Esophagus squamous epithelium (tissue), 5 donors: ENCODE measurements around the gene BBS5. TPM values are rescaled to one million over a fixed set of nuclear protein-coding genes. Genes with fewer than 3 reads are reported as not detected.

ENCODE experiments used
- DNase-seq: peaks from one replicate; lab custom pipeline; 2025; lab: John Stamatoyannopoulos, UW
- H3K27ac ChIP-seq, 4 donors: fragments of 200-600 bp; sonication (generic); one replicate each; pipeline ENCODE4 v1.5.1; 2016 to 2019; ENCODE audit warnings: mild to moderate bottlenecking in 1 of 4
- H3K27me3 ChIP-seq, 4 donors: fragments of 200-600 bp; sonication (generic); 1 replicate in 3 of 4; 2 replicates in 1 of 4; pipeline versions ENCODE4 v1.5.1 to v1.6.0; 2017 to 2021; ENCODE audit warnings: antibody characterized with exemption in 1 of 4
- H3K36me3 ChIP-seq, 3 donors: fragments of 200-600 bp; sonication (generic); one replicate each; pipeline ENCODE4 v1.5.1; 2016 to 2019
- H3K4me1 ChIP-seq, 3 donors: fragments of 200-600 bp; sonication (generic); one replicate each; pipeline ENCODE4 v1.5.1; 2017 to 2019
- H3K4me3 ChIP-seq, 4 donors: fragments of 200-600 bp; sonication (generic); 1 replicate in 3 of 4; 2 replicates in 1 of 4; pipeline ENCODE4 v1.5.1; 2016 to 2019; ENCODE audit warnings: mild to moderate bottlenecking in 2 of 4, moderate library complexity in 1 of 4
- H3K9me3 ChIP-seq, 3 donors: fragments of 200-600 bp; sonication (generic); one replicate each; pipeline ENCODE4 v1.5.1; 2016 to 2019
- POLR2A ChIP-seq, 4 donors: fragments of 450-650 bp; IDR thresholded peaks; one replicate each; pipeline ENCODE4 v1.6.1; 2017; ENCODE audit warnings: antibody characterized with exemption in 4 of 4, mild to moderate bottlenecking in 4 of 4, moderate library complexity in 3 of 4
- WGBS, 2 donors: methylation state at CpG; one replicate each; pipeline ENCODE4 v1.1.5; 2018; 5-methylcytosine and 5-hydroxymethylcytosine counted together
- intact Hi-C: fragments of 100-400 bp; cut with DNase I; formaldehyde crosslinking; loops from one replicate; pipeline ENCODE4 v1.15.0; 2022
- total RNA-seq, 4 donors: library from RNA; depleted of rRNA; stranded (reverse); fragments of >200 nt; gene quantifications; one replicate each; pipeline ENCODE4 v1.1.0, GENCODE V29; 2016
- TF ChIP-seq, protein P1 (sequence below), 6 experiments: fragments of 450-650 bp in 4 of 6; fragments of 200-600 bp in 2 of 6; sonication (generic) in 2 of 6; IDR thresholded peaks; one replicate each; pipeline ENCODE4 v1.5.1; 2016 to 2019; ENCODE audit warnings: antibody characterized with exemption in 6 of 6, mild to moderate bottlenecking in 4 of 6, moderate library complexity in 4 of 6
- donor health status: DM: yes; HTN: yes; CAD: no.

The BBS5 gene
- total RNA-seq, 4 donors from 2014 or later = 1.4 to 7.1 (median 2.6) TPM

DNA sequence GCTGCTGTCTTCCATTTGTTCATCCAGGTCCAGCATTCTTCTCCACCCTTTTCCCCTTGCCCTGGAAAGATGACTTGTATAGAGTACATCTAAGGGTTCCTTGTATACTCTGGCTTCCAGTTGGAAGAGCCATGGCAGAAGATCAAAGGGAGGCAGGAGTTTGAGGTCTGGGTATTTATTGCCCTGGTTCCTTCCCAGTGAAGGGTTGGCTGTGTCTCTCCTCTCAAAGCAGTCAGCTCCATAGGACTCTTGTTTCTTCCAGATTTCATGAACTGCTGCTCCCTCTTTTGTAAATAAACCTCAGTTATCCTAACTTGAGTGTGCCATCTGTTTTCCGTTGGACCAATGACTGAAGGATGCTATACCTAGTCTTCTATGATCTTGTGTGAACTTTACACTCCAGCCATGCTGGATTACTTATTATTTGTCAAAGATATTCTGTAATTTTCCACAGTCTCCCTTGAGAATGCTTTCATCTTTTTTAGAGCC lies 6.4 kb downstream of the BBS5 start:
- no peak overlapping the region for H3K4me3 ChIP-seq
- intact Hi-C loops = no loop called here
- no peaks in the 10 kb centered on the region for H3K4me1 ChIP-seq
- H3K27ac ChIP-seq = no peak overlapping the region
- no peaks in the 10 kb centered on the region for H3K9me3 ChIP-seq
- WGBS, 2 donors = 91 to 94% methylated on average over 1 of the region's 1 CpG
- TF ChIP-seq POLR2A (IDR thresholded peaks at IDR 0.05) = no peak
- TF ChIP-seq, protein P1, sequence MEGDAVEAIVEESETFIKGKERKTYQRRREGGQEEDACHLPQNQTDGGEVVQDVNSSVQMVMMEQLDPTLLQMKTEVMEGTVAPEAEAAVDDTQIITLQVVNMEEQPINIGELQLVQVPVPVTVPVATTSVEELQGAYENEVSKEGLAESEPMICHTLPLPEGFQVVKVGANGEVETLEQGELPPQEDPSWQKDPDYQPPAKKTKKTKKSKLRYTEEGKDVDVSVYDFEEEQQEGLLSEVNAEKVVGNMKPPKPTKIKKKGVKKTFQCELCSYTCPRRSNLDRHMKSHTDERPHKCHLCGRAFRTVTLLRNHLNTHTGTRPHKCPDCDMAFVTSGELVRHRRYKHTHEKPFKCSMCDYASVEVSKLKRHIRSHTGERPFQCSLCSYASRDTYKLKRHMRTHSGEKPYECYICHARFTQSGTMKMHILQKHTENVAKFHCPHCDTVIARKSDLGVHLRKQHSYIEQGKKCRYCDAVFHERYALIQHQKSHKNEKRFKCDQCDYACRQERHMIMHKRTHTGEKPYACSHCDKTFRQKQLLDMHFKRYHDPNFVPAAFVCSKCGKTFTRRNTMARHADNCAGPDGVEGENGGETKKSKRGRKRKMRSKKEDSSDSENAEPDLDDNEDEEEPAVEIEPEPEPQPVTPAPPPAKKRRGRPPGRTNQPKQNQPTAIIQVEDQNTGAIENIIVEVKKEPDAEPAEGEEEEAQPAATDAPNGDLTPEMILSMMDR (IDR thresholded peaks at IDR 0.05) = no peak
- H3K36me3 ChIP-seq = peaks cover 0 to 64% (median 0%) of the 10 kb centered on the region in 3 donors
- H3K27me3 ChIP-seq = no peaks in the 10 kb centered on the region
- no peak for DNase-seq

DNA sequence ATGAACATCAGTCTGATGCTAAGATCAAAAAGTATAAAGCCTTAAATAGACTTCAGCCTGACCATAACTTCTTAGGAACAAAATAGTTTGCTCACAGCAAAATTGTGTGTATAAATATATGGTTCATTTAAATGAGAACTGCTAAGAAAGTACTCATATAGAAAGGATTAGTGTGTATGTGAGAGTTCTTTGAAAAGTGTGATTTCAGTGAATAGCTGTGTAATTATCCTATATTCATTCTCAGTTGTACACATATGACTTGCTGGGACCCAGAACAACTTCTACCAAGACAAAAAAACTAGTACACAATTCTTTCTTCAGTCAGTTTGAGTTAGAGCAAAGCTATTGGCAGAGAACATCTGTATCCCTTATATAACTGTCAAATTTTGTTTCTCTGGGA lies 7.2 kb downstream of the BBS5 start:
- Histone ChIP-seq H3K27ac (no peak overlapping the region), H3K4me1 (no peaks in the 10 kb centered on the region), H3K4me3 (no peak overlapping the region), H3K36me3 (peaks cover 0 to 66% (median 0%) of the 10 kb centered on the region in 3 donors), H3K27me3 (no peaks in the 10 kb centered on the region), H3K9me3 (no peaks in the 10 kb centered on the region)
- intact Hi-C loops = no loop called here
- TF ChIP-seq, protein P1 (IDR thresholded peaks at IDR 0.05) = no peak
- no peak for TF ChIP-seq POLR2A (IDR thresholded peaks at IDR 0.05)
- DNase-seq = no peak

DNA sequence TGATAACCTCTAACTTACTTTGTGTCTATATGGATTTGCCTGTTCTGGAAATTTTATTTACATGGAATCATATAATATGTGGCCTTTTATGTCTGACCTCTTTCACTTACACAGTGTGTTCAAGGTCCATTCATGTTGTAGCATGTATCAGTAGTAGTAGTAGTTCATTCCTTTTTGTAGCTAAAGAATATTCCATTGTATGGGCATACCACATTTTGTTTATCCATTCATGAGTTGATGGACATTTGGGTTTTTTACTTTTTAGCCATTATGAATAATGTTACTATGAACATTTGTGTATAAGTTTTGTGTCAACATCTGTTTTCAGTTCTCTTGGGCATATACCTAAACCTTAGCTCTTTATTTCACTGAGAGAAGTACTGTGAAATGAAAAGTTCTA lies 11.5 kb downstream of the BBS5 start:
- no peaks in the 10 kb centered on the region for H3K4me1 ChIP-seq
- TF ChIP-seq, protein P1 (IDR thresholded peaks at IDR 0.05) = no peak
- TF ChIP-seq POLR2A (IDR thresholded peaks at IDR 0.05) = no peak
- no peaks in the 10 kb centered on the region for H3K9me3 ChIP-seq
- H3K36me3 ChIP-seq = peaks cover 0 to 40% (median 0%) of the 10 kb centered on the region in 3 donors
- H3K27me3 ChIP-seq = no peaks in the 10 kb centered on the region
- intact Hi-C loops = no loop called here
- H3K27ac ChIP-seq = no peak overlapping the region
- no peak overlapping the region for H3K4me3 ChIP-seq
- DNase-seq = no peak

DNA sequence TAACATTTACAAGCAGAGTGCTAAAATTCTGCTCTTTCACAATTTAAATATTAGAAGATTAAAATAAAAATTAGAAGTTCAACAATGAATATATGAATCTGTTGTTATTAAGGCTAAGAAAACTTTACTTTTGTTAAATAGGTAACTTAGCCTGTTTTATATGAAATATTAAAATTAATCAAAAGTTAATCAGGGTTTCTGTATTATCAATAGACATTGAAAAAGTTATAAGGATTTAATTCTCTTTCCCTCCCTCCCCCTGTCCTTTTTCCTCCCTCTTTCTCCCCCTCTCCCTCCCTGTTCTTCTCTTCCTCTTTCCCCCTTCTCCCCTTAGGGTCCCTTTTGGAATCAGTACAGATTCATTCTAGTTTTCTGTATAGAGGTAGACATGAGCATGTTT lies 12.1 kb downstream of the BBS5 start:
- Histone ChIP-seq H3K9me3 (no peaks in the 10 kb centered on the region), H3K4me3 (no peak overlapping the region), H3K36me3 (peaks cover 0 to 40% (median 0%) of the 10 kb centered on the region in 3 donors), H3K4me1 (no peaks in the 10 kb centered on the region), H3K27me3 (no peaks in the 10 kb centered on the region), H3K27ac (no peak overlapping the region)
- intact Hi-C loops = no loop called here
- TF ChIP-seq, protein P1 (IDR thresholded peaks at IDR 0.05) = no peak
- TF ChIP-seq POLR2A (IDR thresholded peaks at IDR 0.05) = no peak
- no peak for DNase-seq

DNA sequence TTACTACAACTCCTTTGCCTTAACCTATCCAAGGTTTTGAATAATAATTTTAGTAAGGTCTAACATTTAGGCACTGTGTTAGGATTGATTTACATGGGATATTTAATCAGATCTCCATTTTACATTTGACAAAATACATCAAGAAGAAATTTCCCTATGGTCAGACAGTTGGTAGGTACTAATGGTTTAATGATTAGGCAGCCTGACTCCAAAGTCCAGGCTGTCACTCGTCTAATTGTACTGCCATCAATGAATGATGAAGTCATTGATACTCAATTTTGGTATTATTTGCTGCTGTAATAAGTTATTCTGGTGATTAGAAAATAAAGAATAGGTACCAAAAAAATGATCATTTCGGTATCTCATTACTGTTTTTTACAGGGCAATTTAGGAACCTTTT lies 14.1 kb downstream of the BBS5 start:
- no peak for DNase-seq
- peaks cover 0 to 32% (median 0%) of the 10 kb centered on the region in 3 donors for H3K36me3 ChIP-seq
- no peaks in the 10 kb centered on the region for H3K9me3 ChIP-seq
- H3K4me1 ChIP-seq = no peaks in the 10 kb centered on the region
- TF ChIP-seq, protein P1 (IDR thresholded peaks at IDR 0.05) = no peak
- no peak for TF ChIP-seq POLR2A (IDR thresholded peaks at IDR 0.05)
- H3K4me3 ChIP-seq = no peak overlapping the region
- H3K27ac ChIP-seq = no peak overlapping the region
- intact Hi-C loops = no loop called here
- 86 to 96% methylated on average over 2 of the region's 2 CpGs for WGBS, 2 donors
- no peaks in the 10 kb centered on the region for H3K27me3 ChIP-seq
